A375 (cell line): Measurements from ENCODE around the gene CRB2. TPM values are rescaled to one million over a fixed set of nuclear protein-coding genes. Genes with fewer than 3 reads are reported as not detected.

Experiments used
- small RNA-seq: library from RNA; depleted of rRNA; stranded (forward); fragments of <200 nt; gene quantifications from one replicate; pipeline ENCODE3, GENCODE V24; 2014
- total RNA-seq: library from RNA; depleted of rRNA; stranded (reverse); fragments of >200 nt; shearing (Covaris generic); gene quantifications from 2 replicates; pipeline ENCODE4 v1.2.3, GENCODE V29; 2014; rRNA removed

The CRB2 gene
- not detected in 2 replicates for total RNA-seq

GRCh38 chr9:123355761-123356431 lies at the start of gene CRB2:
Gene CRB2 (plus strand): TSS chr9:123356197. CDS start chr9:123356261, 64 bp downstream.

Small RNAs within 50 kb of the gene (small RNA-seq; reads per million reads assigned to genes)
- not detected for gene MIR601

Other genes with a start within 250 kb of the CRB2 start
- 10.3 and 10.5 TPM in 2 replicates for gene STRBP, start 87.6 kb upstream of the CRB2 start, total RNA-seq